Coronary artery (tissue), 2 donors: ENCODE measurements around the gene HELZ.

Experiments used
- DNase-seq: peaks from one replicate; pipeline ENCODE4 v3.0.0-alpha.2; 2017; ENCODE audit warnings: low spot score
- H3K27ac ChIP-seq, 2 donors: fragments of 200-600 bp; sonication (generic); one replicate each; pipeline ENCODE4 v1.5.1; 2016 to 2019
- H3K4me3 ChIP-seq: fragments of 200-600 bp; sonication (generic); 2 replicates; pipeline ENCODE4 v1.5.1; 2016; ENCODE audit warnings: mild to moderate bottlenecking, moderate library complexity
- CTCF ChIP-seq: fragments of 200-600 bp; sonication (generic); IDR thresholded peaks from one replicate; pipeline ENCODE4 v1.5.1; 2019; ENCODE audit warnings: antibody characterized with exemption

The HELZ gene

GRCh38 chr17:67225316-67225715 is 19.7 kb downstream of the HELZ start:
- TF ChIP-seq CTCF: no peak
- no peak for DNase-seq
- H3K27ac ChIP-seq: no peak overlapping the region
- no peak overlapping the region for H3K4me3 ChIP-seq

- Histone ChIP-seq H3K27ac (no peak overlapping the region), H3K4me3 (no peak overlapping the region)
- DNase-seq: no peak
- TF ChIP-seq CTCF: no peak
Measured at GRCh38 chr17:67224736-67225135, 20.3 kb downstream of the HELZ start.

GRCh38 chr17:67223924-67224323 is 21.1 kb downstream of the HELZ start:
- TF ChIP-seq CTCF: no peak
- no peak overlapping the region for H3K4me3 ChIP-seq
- H3K27ac ChIP-seq: no peak overlapping the region
- DNase-seq: no peak

- no peak for TF ChIP-seq CTCF
- H3K27ac ChIP-seq: no peak overlapping the region
- no peak for DNase-seq
- H3K4me3 ChIP-seq: no peak overlapping the region
Measured at GRCh38 chr17:67221062-67221998, 23.7 kb downstream of the HELZ start.

GRCh38 chr17:67218385-67218950 is 26.5 kb downstream of the HELZ start:
- Histone ChIP-seq H3K27ac (no peak overlapping the region), H3K4me3 (no peak overlapping the region)
- DNase-seq: no peak
- no peak for TF ChIP-seq CTCF

GRCh38 chr17:67217446-67217845 is 27.6 kb downstream of the HELZ start:
- Histone ChIP-seq H3K4me3 (no peak overlapping the region), H3K27ac (no peak overlapping the region)
- DNase-seq: no peak
- TF ChIP-seq CTCF: no peak
